Central memory CD4-positive, alpha-beta T cell (primary cell): ENCODE data around the gene POLA2.
"Not testable (repeated sequence)": the region's sequence is repeated elsewhere in the genome, so short reads cannot be mapped to it uniquely, and the experiment has no call there.

Experiments used
- DNase-seq: peaks from one replicate; pipeline ENCODE4 v3.0.0; 2022
- total RNA-seq, 3 experiments: gene quantifications; one replicate each; lab custom pipeline; 2026; lab: John Stamatoyannopoulos, UW

POLA2 gene, protein sequence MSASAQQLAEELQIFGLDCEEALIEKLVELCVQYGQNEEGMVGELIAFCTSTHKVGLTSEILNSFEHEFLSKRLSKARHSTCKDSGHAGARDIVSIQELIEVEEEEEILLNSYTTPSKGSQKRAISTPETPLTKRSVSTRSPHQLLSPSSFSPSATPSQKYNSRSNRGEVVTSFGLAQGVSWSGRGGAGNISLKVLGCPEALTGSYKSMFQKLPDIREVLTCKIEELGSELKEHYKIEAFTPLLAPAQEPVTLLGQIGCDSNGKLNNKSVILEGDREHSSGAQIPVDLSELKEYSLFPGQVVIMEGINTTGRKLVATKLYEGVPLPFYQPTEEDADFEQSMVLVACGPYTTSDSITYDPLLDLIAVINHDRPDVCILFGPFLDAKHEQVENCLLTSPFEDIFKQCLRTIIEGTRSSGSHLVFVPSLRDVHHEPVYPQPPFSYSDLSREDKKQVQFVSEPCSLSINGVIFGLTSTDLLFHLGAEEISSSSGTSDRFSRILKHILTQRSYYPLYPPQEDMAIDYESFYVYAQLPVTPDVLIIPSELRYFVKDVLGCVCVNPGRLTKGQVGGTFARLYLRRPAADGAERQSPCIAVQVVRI
- 7.7 to 13.7 (median 10.4) reads per million in 3 experiments for total RNA-seq

- peak; percentile 98 for DNase-seq
Observed at GRCh38 chr11:65261591-65262380, at the start of gene POLA2. TSS of gene POLA2 (plus strand) at chr11:65261962. CDS start at chr11:65262293, 331 bp downstream.

DNA sequence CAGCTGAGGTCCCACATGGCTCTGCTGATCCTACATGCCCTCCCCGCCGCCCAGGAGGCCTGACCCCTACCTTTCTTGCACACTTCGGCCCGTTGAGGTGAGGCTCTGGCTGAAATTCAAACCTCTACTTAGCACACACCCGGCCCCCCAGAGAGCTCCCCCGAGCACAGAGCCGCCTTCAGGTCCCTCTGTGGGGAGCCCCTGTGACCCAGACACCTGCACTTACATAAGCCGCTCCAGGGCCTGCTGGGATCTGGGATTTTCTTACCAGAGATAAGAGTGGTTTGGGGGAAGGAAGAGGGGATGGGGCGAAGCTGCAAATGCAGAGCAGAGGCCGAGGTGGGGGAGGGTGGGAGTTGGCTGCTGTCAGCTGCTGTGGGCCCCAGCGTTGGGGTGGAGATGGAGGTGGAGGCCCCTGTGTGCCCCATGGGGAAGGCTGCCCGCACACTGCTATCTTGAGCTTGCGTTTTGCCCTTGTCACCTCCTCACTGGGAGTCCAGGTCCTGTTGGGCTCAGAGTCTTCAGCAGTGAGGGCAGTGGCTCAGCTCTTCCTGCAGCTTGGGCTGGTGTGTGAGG is 49.4 kb upstream of the POLA2 start:
- DNase-seq, result no peak

DNA sequence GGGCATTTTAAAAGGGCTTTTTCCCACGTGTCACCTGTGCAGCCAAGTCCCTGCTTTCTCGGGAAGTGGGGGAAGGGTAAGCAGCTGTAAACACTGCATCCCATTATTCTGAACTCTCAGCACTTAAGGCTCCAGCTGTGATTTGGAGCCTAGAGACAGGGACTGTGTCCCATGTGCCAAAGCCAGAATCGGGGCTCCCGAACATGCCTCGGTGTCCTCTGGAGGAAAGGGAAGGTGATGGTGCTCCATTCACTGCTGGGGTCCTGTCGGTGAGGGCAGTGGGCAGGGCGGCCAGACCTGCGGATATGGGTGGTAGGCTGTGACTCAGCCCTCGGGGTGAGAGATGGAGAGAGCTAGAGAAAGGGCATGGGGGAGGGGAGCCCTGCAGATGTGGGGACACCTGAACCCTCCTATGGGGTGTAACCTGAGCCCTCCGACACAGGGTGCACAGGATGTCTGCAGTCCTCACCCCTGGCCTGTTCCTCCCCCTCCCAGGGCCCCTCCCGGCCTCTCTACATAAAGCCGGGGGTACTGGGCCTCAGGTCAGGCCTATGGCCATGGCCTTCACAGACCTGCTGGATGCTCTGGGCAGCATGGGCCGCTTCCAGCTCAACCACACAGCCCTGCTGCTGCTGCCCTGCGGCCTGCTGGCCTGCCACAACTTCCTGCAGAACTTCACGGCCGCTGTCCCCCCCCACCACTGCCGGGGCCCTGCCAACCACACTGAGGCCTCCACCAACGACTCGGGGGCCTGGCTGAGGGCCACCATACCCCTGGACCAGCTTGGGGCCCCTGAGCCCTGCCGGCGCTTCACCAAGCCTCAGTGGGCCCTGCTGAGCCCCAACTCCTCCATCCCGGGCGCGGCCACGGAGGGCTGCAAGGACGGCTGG is 48.2 kb upstream of the POLA2 start:
- DNase-seq, result no peak

DNA sequence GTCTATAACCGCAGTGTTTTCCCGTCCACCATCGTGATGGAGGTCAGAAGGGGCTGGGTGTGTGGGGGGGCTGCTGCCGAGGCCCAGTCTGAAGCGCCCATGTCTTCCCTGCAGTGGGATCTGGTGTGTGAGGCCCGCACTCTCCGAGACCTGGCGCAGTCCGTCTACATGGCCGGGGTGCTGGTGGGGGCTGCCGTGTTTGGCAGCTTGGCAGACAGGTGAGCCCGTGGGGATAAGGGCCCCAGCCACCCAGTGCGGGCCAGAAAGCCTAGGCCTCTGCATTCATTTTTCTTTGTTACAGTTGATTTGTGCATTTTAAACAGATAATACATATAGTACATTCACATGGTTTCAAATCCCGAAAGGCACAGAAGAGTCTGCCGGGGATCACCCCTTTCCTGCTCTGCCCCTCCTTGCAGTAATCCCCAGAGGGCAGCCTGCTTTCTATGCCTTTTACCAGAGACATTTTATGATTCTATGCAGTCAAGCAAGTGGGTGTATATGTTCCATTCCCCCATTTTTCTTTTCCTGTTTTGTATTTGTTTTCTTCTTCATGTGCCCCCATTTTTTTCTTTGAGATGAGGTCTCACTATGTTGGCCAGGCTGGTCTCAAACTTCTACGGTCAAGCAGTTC is 47.4 kb upstream of the POLA2 start:
- no peak for DNase-seq

GRCh38 chr11:65215441-65216076 is 46.2 kb upstream of the POLA2 start:
- no peak for DNase-seq

DNA sequence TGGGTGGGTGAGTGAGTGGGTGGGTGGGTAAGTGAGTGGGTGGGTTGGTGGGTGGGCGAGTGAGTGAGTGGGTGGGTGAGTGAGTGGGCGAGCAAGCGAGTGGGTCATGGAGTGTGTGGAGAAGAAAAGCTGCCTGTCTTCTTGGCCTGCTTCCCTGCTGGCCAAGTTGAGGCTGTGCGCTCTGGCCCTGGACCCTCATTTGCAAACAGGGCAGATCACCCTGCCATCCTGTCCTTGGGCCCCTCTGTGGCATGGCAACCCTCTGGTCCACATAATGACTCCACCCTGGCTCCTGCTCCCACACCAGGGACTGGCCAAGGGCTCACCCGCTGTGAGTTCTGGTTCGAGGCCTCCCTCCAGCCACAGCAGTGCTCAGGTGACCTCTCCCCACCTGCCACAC is 44.9 kb upstream of the POLA2 start:
- DNase-seq, result no peak

DNA sequence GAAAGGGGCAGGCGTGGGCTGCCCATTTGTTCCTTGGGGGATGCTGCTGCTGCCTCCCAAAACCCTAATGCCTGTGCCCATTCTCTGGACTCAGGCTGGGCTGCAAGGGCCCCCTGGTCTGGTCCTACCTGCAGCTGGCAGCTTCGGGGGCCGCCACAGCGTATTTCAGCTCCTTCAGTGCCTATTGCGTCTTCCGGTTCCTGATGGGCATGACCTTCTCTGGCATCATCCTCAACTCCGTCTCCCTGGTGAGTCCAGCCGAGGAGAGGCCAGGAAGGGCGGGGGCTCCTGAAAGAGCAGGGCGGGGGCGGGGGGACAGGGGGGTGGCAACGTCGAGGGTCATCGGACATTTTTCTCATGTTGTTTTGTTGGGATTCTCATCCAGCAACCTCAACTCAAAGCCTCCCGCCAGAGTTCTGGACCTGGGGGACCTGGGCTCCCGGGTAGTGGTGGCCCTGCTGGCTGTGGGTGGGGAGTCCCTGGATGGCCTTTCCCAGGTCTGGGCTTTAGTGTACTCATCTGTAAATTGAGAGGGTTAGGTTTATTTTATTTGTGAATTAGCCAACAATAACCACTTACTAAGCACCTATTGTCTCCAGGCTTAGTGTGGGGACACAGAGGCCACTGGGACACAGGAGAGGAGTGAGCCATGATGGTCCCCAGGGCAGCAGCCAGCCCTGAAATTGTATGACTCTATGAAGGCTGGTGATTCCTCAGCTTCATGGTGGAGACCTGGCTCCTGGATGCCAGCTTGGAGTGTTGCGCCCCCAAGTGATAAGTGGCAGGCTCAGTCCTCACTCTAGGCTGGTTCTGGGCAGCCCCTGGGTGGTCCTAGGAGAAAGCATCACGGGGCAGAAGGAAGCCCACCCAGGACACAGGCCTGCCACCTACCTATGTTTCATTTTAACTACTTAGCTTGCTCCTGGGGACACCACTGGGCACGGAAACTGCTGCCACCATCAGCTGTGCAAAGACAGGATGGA is 44.0 kb upstream of the POLA2 start:
- DNase-seq, result no peak

- no peak for DNase-seq
Observed at GRCh38 chr11:65218446-65218845, 43.3 kb upstream of the POLA2 start.

DNA sequence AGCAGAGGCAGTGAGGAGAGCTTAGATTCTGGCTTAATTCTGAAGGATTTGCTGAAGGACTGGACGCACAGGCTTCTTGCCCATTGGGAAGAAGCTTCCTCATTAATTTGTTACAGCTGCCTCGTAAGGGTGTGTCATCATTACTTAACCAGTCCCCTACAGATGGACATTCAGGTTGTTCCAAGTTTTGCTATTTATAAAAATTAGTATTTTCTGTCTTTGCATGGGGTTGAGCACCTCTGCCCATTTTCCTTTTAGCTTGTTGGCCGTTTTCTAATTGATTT is 41.9 kb upstream of the POLA2 start:
- DNase-seq, result no peak

DNA sequence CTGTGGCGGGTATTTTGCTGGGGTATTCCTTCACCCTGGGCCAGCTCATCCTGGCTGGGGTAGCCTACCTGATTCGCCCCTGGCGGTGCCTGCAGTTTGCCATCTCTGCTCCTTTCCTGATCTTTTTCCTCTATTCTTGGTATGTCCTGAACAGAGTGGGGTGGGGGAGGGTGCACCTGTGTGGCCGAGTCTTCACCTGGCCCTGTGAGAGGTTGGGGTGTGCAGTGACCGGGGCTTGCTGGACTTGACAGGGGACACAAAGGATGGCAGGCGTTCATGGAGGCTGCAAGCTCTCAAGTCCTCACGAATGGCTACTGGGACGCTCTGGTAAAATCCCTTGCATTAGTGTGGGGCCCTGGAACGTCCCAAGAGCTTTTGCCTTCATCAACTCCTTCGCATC is 40.7 kb upstream of the POLA2 start:
- DNase-seq, result no peak

GRCh38 chr11:65223011-65223410 is 38.8 kb upstream of the POLA2 start:
- no peak for DNase-seq

- DNase-seq, result no peak
Observed at GRCh38 chr11:65224930-65225278, 36.9 kb upstream of the POLA2 start.

- peak; percentile 51 for DNase-seq
Observed at GRCh38 chr11:65225279-65226102, 36.3 kb upstream of the POLA2 start.

DNA sequence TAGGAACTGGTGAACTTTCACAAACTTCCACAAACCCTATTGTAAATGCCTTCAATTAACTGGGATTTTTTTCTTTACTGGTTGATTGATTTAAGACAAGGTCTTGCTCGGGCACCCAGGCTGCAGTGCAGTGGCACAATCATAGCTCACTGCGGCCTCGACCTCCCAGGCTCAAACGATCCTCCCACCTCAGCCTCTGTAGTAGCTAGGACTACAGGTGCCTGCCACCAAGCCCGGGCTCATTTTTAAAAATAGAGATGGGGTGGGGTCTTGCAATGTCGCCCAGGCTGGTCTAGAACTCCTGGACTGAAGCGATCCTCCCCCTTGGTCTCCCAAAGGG is 35.7 kb upstream of the POLA2 start:
- DNase-seq, result no peak

- no peak for DNase-seq
Observed at GRCh38 chr11:65227879-65228278, 33.9 kb upstream of the POLA2 start.

DNA sequence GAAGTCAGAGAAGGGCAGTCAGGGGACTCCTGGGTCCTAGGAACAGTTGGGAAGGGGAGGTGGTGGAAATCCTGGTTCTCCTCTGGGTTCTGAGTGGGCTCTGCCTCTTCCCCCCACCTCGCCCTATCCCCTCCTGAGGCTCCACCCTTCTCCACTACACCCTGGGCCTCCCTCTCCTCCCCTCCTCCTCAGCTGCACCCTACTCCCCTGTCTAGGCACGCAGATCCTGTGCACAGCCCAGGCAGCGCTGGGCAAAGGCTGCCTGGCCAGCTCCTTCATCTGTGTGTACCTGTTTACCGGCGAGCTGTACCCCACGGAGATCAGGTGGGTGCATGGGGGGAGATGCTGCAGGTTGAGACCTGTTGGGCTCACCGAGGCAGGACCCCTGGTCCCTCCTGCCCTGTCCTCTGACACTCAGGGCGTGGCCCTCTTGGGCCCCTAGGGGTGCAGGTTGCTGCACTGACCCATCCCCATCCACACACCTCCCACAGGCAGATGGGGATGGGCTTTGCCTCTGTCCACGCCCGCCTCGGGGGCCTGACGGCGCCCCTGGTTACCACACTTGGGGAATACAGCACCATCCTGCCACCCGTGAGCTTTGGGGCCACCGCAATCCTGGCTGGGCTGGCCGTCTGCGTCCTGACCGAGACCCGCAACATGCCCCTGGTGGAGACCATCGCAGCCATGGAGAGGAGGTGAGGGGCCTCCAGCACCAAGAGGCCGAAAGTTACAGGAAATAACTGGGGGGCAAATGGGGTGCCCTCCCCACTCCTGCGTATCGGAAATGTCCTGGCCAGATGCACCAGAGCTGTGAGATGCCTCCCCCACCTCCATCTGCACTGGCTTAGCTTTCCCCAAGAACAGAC is 25.3 kb upstream of the POLA2 start:
- DNase-seq, result no peak

- not testable (repeated sequence) for DNase-seq
Observed at GRCh38 chr11:65238302-65238701, 23.5 kb upstream of the POLA2 start.

DNA sequence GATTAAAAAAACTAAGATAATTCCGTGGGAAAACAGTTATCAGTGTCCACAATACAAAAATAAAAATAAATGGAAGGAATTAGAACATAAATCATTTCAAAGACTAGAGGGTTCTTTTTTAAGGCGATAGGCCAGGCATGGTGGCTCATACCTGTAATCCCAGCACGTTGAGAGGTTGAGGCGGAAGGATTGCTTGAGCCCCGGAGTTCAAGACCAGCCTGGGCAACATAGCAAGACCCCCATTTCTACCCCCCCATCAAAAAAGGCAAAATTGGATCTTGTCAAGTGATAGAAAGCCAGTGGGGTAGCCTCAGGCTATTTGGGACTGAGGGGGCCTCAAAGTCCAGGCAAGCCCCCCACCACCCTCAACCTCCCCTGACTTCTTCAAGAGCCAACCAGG is 20.6 kb upstream of the POLA2 start:
- no peak for DNase-seq
